Ramos (cell line): Measurements from ENCODE around the gene CDC25C.
"Not testable (repeated sequence)": the region's sequence is repeated elsewhere in the genome, so short reads cannot be mapped to it uniquely, and the experiment has no call there.

ENCODE experiments used
- in situ Hi-C: fragments of 300-500 bp; cut with MboI; formaldehyde crosslinking; loops from one replicate; pipeline ENCODE4 v1.14.3; 2022; ENCODE audit warnings: low sequenced_read_pairs; ENCODE audit not compliant: unreplicated experiment

The CDC25C gene

DNA sequence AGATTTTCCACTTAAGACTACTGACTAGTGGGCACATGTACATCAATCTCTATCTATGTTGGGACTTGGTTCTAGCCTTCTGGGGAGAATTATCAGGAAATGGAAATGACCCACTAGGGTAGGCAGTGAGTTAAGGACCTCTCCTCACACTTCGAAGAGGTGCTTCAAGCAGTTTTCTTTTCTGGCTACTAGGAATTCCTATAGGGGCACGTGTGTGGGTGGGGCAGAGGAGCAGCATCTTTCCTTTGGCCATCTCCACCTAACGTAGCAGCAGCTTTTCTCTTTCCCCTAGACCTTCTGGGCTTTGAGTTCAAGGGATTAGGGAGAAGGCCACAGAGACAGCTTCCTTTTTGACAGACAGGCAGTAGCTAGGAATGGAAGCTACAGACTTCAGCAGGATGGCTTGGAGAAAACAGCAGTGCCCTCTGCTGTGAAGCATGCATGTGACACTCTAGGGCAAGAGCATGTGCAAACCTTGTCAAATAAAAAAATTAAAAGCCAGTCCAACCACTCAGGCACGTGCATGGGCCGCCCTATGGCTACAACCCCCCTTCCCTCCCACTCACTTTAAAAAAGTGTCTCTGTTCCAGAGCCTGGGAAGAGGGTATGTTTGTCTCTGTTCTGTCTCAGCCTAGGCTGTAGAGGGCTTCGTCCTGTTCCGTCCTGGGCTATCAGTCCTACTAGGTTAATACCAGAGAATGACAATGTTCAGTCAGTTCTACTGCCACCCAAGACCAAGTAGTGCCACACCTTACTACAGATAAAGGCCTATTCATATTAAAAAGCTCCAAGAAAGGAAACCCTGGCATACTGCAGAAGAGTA is 48.5 kb downstream of the CDC25C start:
- in situ Hi-C loops: no loop called here

DNA sequence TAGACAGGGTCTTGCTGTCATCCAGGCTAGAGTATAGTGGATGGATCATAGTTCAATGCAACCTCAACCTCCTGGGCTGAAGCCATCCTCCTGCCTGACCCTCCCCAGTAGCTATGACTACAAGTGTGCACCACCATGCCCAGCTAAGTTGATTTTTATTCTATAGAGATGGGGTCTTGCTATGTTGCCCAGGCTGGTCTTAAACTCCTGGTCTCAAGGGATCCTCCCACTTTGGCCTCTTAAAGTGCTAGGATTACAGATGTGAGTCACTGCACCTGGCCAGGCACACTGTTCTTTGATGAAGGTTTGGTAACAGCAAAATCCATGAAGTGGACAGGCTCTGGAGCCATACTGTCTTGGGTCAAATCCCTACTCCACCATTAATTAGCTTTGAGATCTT is 50.7 kb downstream of the CDC25C start:
- in situ Hi-C loops: no loop called here

DNA sequence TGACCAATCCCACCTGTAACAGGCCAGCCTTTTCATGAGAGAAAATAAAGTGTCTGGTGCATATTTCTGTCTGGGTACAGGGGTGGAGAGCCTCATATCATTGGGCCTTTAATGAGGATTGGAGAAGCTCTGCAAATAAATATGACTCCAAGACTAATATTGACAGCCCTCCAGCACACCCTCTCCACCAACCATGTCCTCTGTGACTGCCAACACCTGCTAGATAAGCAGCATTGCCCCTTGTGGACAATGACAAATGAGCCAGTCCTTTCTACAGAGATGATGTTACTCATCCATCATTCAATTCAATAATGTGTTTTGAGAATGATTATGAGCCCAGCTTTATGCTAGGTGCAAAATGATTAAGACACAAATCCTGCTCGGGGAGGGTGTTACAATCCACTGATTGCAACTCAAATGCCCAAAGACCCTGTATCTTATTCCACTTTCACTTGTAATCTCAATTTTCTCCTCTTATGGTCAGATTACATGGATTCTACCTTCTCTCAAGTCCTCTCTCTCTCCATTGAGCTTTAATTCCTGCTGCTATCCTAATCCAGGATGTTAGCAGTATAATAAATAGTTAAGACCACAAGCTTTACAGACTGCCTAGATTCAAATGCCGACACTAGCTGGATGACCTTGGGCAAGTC is 55.1 kb downstream of the CDC25C start:
- in situ Hi-C loops: no loop called here

DNA sequence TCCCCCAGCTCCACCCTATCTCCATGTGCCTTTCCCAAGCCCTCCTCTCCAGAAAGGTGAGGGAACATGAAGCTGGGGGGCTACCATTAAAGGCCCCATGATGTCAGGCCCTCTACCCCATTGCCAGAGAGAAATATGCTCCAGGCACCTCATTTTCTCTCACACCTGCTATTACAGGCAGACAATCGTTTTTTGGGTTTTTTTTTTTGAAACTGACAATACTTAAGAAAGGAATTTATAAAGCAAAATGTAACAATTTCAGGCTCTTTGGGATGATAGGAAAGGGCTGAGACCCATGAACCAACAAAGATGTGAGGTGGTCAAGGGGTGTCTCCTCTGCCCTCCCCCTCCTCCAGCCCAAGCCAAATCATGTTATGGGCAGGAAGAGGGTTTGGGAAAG is 55.7 kb downstream of the CDC25C start:
- in situ Hi-C loops: no loop called here

DNA sequence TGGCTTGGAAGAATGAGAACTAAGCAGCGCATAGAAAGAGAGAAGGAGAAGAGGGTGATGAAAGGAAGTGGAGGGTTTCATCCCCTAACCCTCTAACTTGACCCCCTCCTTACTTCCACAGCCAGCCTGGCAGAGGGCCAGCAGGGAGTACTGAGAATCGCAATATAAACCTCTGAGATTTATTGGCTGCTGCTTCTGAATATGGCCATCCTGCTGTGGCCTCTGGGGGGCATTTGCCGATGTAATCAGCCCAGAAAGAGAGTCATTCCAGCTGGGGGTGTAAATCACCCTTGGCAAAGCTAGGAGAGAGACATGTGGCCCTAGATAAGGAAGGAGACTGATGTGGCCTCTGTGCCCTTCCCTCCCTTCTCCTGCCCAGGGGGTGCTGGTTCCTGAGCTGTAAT is 56.2 kb downstream of the CDC25C start:
- in situ Hi-C loops: no loop called here

DNA sequence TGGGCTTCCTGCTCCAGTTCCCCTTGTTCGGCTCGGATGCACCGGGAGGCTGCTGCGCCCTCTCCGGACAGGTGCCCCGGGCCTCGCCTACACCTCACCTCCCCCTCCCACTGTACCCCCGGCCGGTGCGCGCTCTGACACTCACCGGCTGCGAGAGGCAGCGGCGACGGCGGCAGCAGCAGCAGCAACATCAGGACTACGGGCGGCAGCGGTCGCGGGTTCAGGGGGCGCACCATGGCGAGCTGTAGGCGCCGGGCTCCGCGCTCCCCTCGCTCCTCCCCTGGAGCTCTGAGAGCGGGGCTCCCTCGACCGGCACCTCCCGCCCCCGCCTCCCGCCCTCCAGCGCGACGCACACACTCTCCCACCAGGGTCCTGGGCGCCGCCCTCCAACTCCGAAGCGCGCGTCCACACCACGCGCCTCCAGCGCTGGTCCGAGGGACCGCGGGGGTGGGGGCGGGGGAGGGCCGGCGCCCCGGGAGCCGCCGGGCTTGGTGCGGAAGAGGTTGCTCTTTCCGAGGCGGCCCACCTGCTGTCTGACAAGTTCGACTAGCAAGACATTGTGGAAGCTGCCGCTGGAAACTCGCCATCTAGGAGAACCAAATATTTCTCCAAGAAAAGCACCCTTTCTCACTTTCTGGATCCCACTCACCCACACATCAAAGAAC is 57.3 kb downstream of the CDC25C start, which contains the start of gene GFRA3:
Gene GFRA3 (minus strand): TSS at position 433 of the 665 bp plus-strand sequence. CDS start 197 bp downstream, at position 236.
- in situ Hi-C loops: no loop called here

DNA sequence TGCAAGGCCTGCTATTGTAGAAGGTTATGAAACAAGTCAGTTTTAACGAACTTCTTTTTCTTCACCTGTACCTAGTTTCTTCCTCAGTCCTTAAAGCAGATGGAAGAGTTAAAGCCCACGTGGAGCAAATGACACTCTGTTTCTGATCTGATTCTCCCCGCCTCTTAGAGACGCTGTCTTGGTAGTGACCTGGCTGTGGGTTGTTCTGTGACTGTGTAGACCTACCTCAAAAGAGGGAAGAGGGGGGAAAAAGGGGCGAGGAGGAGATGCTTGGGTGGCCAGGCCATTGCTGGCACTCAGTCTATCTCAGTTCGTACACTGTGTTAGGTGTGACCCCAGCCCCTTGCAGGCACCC is 57.8 kb downstream of the CDC25C start:
- in situ Hi-C loops: no loop called here

DNA sequence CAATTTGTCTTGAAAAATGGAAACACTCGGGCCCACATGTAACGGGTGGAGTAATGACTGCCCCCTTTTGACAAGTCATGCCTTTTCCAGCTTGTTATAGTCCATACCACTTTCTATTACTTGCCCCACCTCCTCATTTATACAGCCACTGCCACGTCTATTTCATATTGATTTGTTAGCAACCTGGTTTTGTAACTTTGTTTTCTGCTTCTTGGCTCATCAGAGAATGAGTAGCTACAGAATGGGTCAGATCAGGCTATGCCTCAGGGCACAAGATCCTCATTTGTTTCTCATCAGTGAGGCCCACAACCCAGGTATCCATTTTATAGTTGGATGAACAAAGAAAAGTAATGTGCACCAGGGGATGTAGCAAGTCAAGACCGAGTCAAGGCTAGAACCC is 58.9 kb downstream of the CDC25C start:
- in situ Hi-C loops: no loop called here

DNA sequence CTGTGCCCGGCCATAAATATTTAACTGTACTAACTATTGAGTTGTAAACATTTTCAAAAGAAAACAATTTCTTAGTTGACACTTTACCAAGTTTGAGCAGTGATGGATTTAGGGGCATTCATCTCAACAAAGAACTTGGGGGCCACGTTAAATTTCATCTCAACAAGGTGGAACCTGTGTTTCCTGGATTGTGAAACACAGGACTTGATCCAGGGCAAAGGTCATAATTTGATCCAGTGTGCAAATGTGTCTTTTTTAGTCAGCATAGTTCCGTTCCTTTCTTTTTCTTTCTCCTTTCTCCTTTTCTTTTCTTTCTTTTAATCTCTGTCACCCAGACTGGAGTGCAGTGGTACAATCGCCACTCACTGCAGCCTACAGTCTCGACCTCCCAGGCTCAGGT is 60.3 kb downstream of the CDC25C start:
- in situ Hi-C loops: no loop called here

DNA sequence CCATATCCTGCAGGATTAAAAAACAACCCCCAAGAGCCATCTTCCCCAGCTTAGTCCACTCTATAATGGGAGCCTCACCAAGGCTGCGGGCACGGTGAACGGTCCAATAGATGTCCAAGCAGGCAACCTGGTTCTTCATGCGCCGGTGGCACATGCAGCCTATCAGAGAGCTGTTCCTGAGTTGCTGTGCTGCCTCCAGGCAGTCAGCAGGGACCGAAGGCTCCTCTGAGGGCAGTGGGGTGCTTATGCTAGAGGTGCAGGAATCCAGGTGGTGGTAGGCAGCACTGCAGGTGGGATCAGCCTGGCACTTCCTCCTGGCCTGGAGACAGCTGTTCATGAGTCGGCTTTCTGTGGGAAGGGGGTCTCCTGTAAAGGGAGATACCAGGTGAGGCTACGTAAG is 67.4 kb downstream of the CDC25C start:
- in situ Hi-C loops: no loop called here

DNA sequence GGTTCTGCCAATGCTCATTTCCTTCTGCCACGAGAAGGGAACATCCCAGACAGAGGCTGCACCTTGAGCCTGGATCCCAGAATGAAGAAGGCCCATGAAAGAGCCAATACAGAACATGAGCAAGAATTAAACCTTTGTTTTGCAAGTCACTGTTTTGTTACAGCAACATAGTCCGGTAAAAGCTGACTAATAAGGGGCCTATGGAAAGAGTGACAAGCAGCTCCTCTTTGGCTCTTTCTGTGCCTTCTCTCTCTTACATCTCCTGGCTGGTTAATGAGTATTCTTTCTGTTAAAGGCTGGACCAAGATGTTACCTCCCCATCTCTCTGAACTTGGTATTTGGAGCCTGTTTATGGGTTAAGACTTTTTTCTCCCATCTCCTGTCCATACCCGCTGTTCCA is 68.0 kb downstream of the CDC25C start:
- in situ Hi-C loops: no loop called here

DNA sequence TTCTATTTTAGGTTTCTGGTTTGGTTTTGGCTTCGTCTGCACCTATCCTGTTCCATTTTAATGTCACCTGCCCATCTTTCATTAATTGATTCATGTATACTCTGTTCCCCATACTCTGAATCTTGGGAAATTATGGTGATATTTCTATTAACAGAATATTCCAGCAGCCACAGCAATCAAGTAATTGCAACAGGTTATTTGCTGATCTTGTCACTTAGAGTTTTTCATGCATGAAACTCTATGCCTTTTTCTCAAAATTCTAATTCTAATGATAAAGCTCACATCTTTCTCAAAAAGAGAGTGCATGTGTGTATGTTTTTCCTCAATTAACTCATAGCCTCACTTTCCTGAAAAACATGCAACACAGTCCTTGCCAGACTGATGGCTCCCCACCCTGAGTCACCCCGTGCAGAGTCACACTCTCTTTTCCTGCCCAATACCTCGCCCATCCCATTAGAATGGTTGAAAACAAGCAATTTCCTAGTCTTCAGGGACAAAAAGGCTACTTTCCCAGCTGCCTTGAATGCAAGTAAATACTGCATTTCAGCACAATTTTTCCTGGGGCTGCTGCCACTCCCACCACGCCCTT is 72.8 kb downstream of the CDC25C start:
- in situ Hi-C loops: no loop called here

DNA sequence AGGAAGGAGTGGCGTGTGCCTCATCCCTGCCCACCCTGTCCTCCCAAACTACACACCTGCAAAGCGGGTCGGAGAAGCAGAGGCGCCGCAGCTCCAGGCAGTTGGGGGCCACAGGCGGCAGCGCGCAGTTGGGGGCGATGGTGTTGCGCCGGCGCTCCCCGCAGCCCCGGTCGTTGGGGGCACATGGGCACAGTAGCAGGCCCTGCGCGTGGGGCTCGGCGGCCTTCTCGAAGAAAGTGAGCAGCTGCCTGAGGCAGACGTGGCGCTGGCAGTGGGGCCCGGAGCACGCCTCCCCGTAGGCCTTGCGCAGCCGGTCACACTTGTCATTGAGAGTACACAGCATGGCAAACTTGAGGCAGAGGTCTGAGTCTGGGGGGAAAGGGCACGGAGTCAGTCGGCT is 74.0 kb downstream of the CDC25C start:
- in situ Hi-C loops: no loop called here

DNA sequence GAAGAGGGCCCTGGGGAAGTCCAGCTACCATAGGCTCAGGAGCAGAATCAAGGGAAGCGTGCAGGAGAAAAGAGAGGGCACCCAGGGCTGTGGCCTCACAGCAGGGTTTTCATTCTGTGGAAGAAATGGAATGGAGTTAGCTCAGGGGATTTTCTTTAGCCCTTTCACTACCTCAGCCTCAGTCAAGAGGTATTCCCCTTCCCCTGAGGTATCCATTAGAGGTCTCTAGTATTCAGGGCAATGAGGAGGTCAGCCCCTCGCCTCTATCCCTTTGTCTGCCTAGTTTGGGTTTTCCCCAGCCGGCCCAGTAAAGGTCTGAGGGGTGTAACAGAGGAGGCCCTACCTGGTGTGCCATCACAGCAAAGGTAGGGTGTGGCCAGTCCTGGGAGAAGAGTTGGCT is 78.7 kb downstream of the CDC25C start:
- in situ Hi-C loops: no loop called here

DNA sequence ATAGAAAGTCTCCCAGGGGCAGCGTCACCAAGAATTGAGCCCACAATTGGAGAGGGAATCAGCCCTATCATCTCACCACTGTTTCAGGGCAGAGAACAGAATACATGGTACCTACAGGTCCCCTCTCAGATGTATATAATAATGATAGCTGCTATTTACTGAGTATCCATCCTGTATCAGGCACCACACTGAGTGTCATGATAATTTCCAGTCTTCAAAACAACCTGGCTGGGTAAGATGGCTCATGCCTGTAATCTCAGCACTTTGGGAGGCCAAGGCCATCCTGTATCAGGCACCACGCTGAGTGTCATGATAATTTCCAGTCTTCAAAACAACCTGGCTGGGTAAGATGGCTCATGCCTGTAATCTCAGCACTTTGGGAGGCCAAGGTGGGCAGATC is 83.8 kb downstream of the CDC25C start:
- in situ Hi-C loops: not testable (repeated sequence)

DNA sequence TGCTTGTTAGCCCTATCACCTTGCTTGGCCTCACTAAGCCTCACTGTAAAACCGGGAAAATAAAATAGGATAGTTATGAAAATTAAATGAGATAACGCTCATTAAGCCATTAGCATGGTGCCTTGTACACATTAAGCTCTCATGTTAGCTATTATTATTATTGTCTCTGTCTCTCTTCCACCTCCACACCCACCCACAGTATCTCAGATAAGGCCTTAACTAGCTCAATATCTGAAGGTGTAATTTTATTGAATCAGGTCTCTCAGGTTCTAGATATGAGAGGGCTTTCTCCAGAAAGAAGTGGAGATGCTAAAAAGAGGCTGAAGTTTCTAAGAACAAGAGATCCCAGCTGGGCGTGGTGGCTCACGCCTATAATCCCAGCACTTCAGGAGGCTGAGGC is 84.8 kb downstream of the CDC25C start:
- in situ Hi-C loops: no loop called here

DNA sequence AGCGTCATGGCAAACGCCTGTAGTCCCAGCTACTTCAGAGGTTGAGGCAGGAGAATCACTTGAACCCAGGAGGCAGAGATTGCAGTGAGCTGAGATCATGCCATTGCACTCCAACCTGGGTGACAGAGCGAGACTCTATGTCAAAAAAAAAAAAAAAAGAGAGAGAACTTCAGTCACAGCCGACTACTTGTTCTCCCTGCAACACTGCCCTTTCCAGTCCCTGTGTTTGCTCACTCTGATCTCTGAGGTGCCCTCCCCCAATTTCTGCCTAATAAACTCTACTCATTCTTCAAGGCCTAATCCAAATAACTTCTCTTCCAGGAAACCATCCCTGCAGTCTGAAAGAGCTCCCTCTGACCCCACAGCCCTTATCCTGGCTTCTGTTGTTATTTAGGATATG is 85.3 kb downstream of the CDC25C start:
- in situ Hi-C loops: no loop called here

DNA sequence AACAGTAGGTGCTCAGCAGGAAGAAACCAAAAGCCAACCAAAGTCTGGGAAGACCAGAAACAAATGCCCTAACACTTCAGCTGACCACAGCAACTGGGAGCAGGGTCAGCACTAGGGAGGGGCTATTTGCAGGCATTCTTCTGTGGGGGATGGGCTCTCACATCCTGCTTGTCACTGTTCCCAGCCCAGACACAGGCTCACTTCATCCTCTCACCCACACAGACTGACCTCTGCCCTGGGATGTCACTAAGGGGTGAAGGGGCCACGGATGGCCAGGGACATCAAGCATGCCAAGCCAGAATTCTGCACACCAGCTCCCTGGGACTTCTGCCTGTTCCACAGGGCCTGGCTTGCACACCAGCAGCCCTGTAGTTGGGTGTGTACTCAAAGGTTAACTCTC is 85.9 kb downstream of the CDC25C start:
- in situ Hi-C loops: no loop called here

DNA sequence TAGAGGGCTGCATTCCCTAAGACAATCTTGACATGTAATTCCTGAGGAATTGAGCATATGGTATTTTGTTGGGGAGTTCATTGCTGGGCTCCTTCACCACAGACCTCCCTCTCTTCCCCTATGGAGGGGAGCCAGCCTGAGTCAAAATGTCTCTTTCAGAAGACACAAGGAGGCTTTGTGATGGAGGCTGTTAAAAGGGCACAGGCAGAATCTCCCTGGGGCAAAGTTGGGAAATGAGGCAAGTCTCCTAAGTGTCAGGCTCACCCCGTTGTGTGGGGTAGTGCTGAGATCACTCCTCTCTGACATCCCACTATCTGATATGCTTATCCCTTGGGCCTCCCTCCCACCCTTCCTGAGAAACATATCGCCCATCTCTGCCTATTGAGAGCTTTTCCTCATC is 87.8 kb downstream of the CDC25C start:
- in situ Hi-C loops: no loop called here

DNA sequence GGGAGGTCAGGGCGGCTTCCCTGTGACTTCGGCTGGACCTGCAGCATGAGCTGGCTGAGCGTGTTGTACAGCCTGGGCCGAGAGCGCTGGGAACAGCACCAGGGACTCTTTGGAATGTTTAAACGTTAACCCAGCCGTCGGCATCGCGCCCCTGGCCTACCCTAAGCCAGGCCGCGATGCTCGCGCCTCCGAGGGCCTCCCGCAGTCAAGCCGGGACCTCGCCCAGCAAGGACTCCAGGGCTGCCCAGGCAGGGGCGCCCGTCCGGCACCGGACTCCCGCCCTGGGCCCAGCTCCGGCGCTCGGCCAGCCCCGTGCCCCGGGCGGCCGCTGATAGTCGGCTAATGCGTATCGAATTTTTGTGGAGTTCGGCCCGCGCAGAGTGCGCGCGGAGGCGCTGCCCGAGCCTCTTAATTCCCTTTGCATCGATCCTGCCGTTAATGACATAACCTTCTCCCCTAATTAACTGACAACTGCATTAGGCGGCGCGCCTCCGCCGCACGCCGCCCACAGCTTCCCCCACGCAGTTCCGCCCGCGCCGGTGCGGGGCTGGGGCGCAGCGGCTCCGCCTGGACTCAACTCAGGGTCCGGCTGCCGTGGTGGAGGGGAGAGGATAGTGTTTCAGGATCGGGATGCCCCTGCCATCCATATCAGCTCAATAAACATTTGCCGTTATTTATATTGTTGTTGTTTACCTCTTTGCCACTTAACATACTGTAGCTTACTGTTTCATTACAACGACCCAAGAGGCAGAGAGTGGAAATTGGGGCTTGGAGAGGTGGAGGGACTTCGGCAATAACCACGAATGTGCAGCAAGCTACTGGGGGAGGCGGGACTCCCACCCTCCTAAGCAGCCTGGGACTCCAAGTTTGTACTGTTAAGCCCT is 89.7 kb downstream of the CDC25C start:
- in situ Hi-C loops: no loop called here
